Stomach (tissue), 4 donors: ENCODE results near the gene NCKAP5.

ENCODE experiments used
- EP300 ChIP-seq: sonication (generic); formaldehyde crosslinking; IDR thresholded peaks from one replicate; pipeline ENCODE4 v1.6.1; 2017; ENCODE audit warnings: antibody characterized with exemption
- POLR2A ChIP-seq, 4 donors: fragments of 450-650 bp; IDR thresholded peaks; one replicate each; pipeline ENCODE4 v1.6.1; 2016; ENCODE audit warnings: antibody characterized with exemption in 4 of 4, control low read depth in 2 of 4, mild to moderate bottlenecking in 1 of 4, moderate library complexity in 1 of 4
- POLR2AphosphoS5 ChIP-seq, 3 donors: sonication (generic); formaldehyde crosslinking; IDR thresholded peaks; one replicate each; pipeline ENCODE4 v1.6.1; 2016; ENCODE audit warnings: antibody characterized with exemption in 3 of 3
- TF ChIP-seq, protein P1 (sequence below), 7 experiments: fragments of 450-650 bp in 4 of 7; fragments of 200-600 bp in 3 of 7; sonication (generic) in 3 of 7; IDR thresholded peaks; one replicate each; pipeline ENCODE4 v1.5.1; 2016 to 2019; ENCODE audit warnings: antibody characterized with exemption in 7 of 7, control low read depth in 2 of 7, mild to moderate bottlenecking in 1 of 7

GRCh38 chr2:132772340-132772739 lies 795.9 kb downstream of the NCKAP5 start:
- TF ChIP-seq, protein P1, sequence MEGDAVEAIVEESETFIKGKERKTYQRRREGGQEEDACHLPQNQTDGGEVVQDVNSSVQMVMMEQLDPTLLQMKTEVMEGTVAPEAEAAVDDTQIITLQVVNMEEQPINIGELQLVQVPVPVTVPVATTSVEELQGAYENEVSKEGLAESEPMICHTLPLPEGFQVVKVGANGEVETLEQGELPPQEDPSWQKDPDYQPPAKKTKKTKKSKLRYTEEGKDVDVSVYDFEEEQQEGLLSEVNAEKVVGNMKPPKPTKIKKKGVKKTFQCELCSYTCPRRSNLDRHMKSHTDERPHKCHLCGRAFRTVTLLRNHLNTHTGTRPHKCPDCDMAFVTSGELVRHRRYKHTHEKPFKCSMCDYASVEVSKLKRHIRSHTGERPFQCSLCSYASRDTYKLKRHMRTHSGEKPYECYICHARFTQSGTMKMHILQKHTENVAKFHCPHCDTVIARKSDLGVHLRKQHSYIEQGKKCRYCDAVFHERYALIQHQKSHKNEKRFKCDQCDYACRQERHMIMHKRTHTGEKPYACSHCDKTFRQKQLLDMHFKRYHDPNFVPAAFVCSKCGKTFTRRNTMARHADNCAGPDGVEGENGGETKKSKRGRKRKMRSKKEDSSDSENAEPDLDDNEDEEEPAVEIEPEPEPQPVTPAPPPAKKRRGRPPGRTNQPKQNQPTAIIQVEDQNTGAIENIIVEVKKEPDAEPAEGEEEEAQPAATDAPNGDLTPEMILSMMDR (IDR thresholded peaks at IDR 0.05), result no peak
- no peak for TF ChIP-seq POLR2A (IDR thresholded peaks at IDR 0.05)
- TF ChIP-seq POLR2AphosphoS5 (IDR thresholded peaks at IDR 0.05), result no peak
- TF ChIP-seq EP300, result no peak
